Effector CD4-positive, alpha-beta T cell (primary cell): ENCODE data around the gene TUBE1.
A peak's percentile ranks its signal among the peaks of the same experiment; 100 is the strongest.

Experiments used
- DNase-seq: peaks from one replicate; pipeline ENCODE4 v3.0.0-alpha.2; 2020

TUBE1 gene

DNA sequence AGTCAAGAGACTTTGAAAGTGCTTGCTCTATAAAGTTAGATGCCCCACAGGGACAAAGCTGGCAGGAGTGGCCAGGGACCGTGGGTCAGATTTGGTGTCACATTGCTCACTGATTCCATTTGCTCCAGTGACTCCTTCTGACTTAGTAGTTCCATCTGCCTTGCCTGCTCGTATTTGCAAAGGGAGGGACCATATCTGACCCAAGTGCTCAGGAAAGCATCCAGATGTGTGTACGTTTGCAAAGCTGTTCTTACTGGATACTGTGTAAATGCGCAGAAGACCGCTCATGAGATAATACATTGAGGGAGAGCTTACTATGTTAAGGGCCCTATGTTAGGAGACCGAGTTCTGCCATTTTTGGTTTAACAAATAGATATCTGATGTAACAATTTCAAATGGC is 54.6 kb downstream of the TUBE1 start:
- DNase-seq = no peak

DNA sequence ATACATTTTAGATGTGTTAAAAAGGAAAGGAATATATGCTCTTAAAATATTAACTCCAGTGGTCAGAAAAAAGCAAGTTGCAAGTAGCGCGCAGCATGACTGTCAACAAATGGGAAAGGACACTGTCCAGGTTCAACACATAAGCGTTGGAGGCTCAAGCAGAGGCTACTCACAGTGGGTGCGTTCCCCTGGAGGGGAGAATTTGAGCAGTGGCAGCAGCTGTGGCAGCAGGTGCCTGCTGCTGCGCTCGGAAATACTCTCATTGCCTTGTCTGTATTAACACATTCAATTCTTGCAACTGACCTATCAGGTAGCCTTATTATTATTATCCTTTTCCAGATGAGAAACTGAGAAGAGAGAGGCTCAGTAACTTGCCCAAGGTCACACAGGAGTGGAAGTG is 55.3 kb downstream of the TUBE1 start:
- no peak for DNase-seq

- no peak for DNase-seq
Measured at GRCh38 chr6:112030961-112031660, 56.2 kb downstream of the TUBE1 start.

GRCh38 chr6:112030206-112030960 is 56.9 kb downstream of the TUBE1 start:
- no peak for DNase-seq

DNA sequence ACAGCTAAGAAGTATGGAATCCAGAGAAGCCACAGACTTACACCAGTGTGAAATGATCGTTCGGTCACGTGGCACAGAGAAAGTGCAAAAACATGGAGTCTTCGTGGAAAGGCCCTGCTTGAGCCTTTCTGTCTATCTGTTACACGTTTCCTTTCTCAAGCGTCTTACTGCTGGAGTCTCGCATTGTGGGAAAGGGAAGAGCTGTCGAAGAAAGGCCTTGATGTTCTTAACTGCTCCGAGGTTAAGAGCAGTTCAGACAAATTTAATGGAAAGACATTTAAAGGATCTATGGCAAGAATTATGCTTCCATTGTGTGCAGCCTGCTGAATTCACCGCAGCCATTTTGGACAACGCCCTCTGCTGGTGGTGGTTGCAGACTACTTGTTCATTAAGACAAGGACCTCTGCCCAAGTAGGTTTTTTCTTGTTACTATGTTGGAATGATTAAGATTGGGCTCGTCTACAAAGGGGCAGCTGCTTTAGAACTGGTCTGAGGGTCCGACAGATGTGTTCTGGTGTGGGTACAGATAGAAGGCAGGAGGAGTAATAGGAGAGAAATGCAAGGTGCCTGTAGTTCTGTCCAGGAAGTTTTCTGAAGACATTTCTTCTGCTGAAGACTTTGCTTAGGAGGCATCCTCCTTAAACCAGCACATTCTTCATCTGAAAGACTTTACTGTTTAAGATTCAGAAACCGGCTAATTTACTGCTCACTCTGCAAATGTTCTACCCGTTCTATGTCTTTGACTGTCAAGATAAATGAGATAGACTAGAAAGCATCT is 58.0 kb downstream of the TUBE1 start:
- DNase-seq = peak; percentile 48

- DNase-seq = peak; percentile 43
Measured at GRCh38 chr6:112027942-112028674, 59.2 kb downstream of the TUBE1 start.

DNA sequence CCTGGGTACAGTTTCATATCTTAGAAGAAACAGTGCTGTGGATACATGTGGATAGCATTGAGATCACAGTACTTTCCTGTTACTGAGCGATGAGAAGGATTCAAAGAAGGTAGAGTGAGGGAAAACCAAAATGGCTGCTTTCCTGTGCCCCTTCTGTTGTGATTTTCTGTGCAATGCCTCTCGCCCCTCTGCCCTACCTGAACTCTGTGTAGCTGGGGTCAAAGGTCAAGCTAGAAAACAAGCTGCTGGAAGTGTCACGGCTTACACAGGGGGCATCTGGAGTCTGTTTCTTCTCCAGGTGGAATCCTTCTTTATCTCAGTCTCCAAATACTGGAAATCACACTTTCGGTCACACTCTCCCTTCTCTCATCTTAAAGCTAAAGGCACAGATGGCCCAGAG is 60.3 kb downstream of the TUBE1 start:
- DNase-seq = no peak

DNA sequence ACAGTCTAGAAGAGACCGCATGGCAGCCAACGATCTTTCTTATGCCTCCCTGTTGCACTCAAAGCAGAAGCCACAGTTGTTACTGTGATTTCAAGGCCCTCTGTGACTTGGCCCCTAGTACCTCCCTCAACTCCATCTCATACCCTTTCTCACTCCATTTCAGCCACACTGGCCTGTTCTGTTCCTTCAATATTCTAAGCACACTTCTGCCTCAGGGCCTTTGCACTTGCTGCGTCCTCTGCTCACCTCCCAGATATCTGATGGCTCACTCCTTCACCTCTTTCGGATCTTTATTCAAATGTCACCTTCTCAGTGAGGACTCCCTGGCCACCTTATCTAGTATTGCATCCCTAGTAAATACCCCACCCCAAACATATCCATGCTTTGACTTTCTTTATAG is 62.8 kb downstream of the TUBE1 start:
- no peak for DNase-seq

GRCh38 chr6:112022749-112023148 is 64.5 kb downstream of the TUBE1 start:
- no peak for DNase-seq

GRCh38 chr6:112021691-112022310 is 65.5 kb downstream of the TUBE1 start:
- DNase-seq = no peak
